A673 (cell line): ENCODE measurements around the gene EMILIN2.

Experiments used
- EZH2 ChIP-seq: fragments of 200-600 bp; sonication (generic); IDR thresholded peaks from 2 replicates; pipeline ENCODE4 v1.6.1; 2017; ENCODE audit warnings: borderline replicate concordance, low read depth, mild to moderate bottlenecking, mixed read lengths, antibody characterized with exemption, low read length; ENCODE audit not compliant: poor library complexity, severe bottlenecking
- TF ChIP-seq, protein P1 (sequence below): fragments of 300-800, 200-600 bp; sonication (generic); conservative IDR thresholded peaks from 2 replicates; pipeline ENCODE4 v1.5.1; 2017; ENCODE audit warnings: low read depth, mild to moderate bottlenecking, antibody characterized with exemption, low read length, moderate library complexity, mixed read lengths

DNA sequence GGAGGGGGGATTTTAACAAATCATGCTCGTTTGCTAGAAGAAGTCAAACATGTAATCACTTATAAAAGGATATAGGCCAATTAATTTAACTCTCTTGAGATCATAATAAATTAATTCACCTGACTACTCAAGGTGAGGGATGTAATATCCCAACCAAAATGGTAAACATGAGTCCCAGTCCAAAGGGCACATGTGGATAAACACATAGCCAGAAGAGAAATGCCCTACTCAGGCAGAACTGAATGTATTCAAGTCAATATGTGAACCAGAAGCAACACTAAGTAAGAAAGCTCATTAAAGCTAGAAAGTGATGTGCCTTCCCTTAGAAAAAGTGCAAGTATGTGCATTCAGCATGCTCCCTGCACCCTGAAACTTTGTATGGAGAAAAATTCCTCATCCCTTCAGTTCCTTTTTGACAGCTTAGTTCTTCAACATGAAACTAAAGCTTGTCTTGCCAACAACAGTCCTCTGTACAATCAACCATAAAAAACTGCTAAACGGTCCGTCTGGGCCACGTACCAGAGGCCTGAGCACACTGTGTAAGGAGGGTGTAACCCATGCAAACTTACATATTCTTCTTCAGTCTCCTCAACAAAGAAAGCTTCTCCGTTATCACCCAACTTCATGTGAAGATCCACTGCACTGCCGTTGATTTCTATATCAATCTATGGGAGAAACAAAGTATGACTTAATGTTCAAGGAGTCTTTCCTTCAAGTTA, 107.3 kb downstream of the EMILIN2 start:
- TF ChIP-seq, protein P1, sequence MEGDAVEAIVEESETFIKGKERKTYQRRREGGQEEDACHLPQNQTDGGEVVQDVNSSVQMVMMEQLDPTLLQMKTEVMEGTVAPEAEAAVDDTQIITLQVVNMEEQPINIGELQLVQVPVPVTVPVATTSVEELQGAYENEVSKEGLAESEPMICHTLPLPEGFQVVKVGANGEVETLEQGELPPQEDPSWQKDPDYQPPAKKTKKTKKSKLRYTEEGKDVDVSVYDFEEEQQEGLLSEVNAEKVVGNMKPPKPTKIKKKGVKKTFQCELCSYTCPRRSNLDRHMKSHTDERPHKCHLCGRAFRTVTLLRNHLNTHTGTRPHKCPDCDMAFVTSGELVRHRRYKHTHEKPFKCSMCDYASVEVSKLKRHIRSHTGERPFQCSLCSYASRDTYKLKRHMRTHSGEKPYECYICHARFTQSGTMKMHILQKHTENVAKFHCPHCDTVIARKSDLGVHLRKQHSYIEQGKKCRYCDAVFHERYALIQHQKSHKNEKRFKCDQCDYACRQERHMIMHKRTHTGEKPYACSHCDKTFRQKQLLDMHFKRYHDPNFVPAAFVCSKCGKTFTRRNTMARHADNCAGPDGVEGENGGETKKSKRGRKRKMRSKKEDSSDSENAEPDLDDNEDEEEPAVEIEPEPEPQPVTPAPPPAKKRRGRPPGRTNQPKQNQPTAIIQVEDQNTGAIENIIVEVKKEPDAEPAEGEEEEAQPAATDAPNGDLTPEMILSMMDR, result no peak
- no peak for TF ChIP-seq EZH2
